Liver (tissue), 9 donors: ENCODE data around the gene DMP1. TPM values are rescaled to one million over a fixed set of nuclear protein-coding genes. Genes with fewer than 3 reads are reported as not detected.

ENCODE experiments used
- DNase-seq: peaks from one replicate; pipeline ENCODE4 v3.0.0-alpha.2; 2017; ENCODE audit warnings: low spot score
- H3K27ac ChIP-seq, 2 donors: one replicate each; pipeline ENCODE4 v1.7.0; 2013; ENCODE audit warnings: inconsistent platforms in 2 of 2, low read length in 2 of 2, control low read depth in 1 of 2, low read depth in 1 of 2, mild to moderate bottlenecking in 1 of 2
- H3K27me3 ChIP-seq, 4 donors: one replicate each; pipeline versions ENCODE4 v1.6.1 to v1.7.0; 2013; ENCODE audit warnings: low read length in 3 of 4, inconsistent platforms in 1 of 4, mild to moderate bottlenecking in 1 of 4, moderate library complexity in 1 of 4; ENCODE audit not compliant: control insufficient read depth in 4 of 4, insufficient read depth in 4 of 4
- H3K36me3 ChIP-seq, 4 donors: one replicate each; pipeline versions ENCODE4 v1.6.1 to v1.7.0; 2013; ENCODE audit warnings: low read length in 3 of 4, mild to moderate bottlenecking in 3 of 4, low read depth in 1 of 4, moderate library complexity in 1 of 4; ENCODE audit not compliant: control insufficient read depth in 4 of 4, insufficient read depth in 3 of 4
- H3K4me1 ChIP-seq, 4 donors: one replicate each; pipeline versions ENCODE4 v1.6.1 to v1.7.0; 2013; ENCODE audit warnings: low read length in 3 of 4, mild to moderate bottlenecking in 3 of 4, moderate library complexity in 1 of 4; ENCODE audit not compliant: control insufficient read depth in 4 of 4, insufficient read depth in 4 of 4
- H3K4me3 ChIP-seq, 3 donors: one replicate each; pipeline versions ENCODE4 v1.6.1 to v1.7.0; 2013; ENCODE audit warnings: low read length in 3 of 3, control low read depth in 1 of 3, low read depth in 1 of 3, mild to moderate bottlenecking in 1 of 3
- H3K9ac ChIP-seq, 2 donors: one replicate each; pipeline ENCODE4 v1.7.0; 2013; ENCODE audit warnings: low read length in 2 of 2, mild to moderate bottlenecking in 2 of 2, moderate library complexity in 2 of 2, control low read depth in 1 of 2, low read depth in 1 of 2
- H3K9me3 ChIP-seq, 4 donors: one replicate each; pipeline versions ENCODE4 v1.6.1 to v1.7.0; 2013; ENCODE audit warnings: low read length in 3 of 4; ENCODE audit not compliant: control insufficient read depth in 4 of 4
- EGR1 ChIP-seq, 2 donors: IDR thresholded peaks; 2 replicates each; pipeline ENCODE4 v1.6.1; 2016 to 2018; ENCODE audit warnings: antibody characterized with exemption in 2 of 2, low read depth in 2 of 2
- HNF4A ChIP-seq, 2 donors: conservative IDR thresholded peaks; 2 replicates each; pipeline ENCODE4 v1.6.1; 2016; ENCODE audit warnings: antibody characterized with exemption in 2 of 2, mild to moderate bottlenecking in 2 of 2
- NR2F2 ChIP-seq: IDR thresholded peaks from 2 replicates; pipeline ENCODE4 v1.6.1; 2016; ENCODE audit warnings: antibody characterized with exemption
- RAD21 ChIP-seq, 2 donors: IDR thresholded peaks; 2 replicates each; pipeline ENCODE4 v1.6.1; 2016; ENCODE audit warnings: antibody characterized with exemption in 2 of 2, mild to moderate bottlenecking in 2 of 2
- RXRA ChIP-seq, 2 donors: IDR thresholded peaks; 2 replicates each; pipeline ENCODE4 v1.6.1; 2017 to 2018; ENCODE audit warnings: antibody characterized with exemption in 2 of 2, mild to moderate bottlenecking in 1 of 2
- YY1 ChIP-seq: IDR thresholded peaks from 2 replicates; pipeline ENCODE4 v1.6.1; 2016; ENCODE audit warnings: antibody characterized with exemption, mild to moderate bottlenecking
- WGBS: extraction: QIAGEN DNeasy Blood & Tissue Kit; methylation state at CpG from one replicate; pipeline ENCODE4 v1.1.7; 2013; 5-methylcytosine and 5-hydroxymethylcytosine counted together
- polyA plus RNA-seq, 2 donors: library from polyadenylated mRNA; stranded (reverse) in 1 of 2; unstranded in 1 of 2; fragments of 200-250 nt in 1 of 2; fragments of >200 nt in 1 of 2; fragmentation: Nextera tagmentation in 1 of 2; extraction: Ambion mirVana in 1 of 2; gene quantifications; one replicate each; pipeline versions ENCODE4 v1.2.1 to v1.2.3, GENCODE V29; 2013 to 2015
- total RNA-seq, 2 donors: library from RNA; depleted of rRNA; stranded (reverse); fragments of >200 nt; gene quantifications; one replicate each; pipeline ENCODE4 v1.2.3, GENCODE V29; 2014
- TF ChIP-seq, protein P1 (sequence below): IDR thresholded peaks from 2 replicates; pipeline ENCODE4 v1.6.1; 2016; ENCODE audit warnings: antibody characterized with exemption, mild to moderate bottlenecking
- TF ChIP-seq, protein P2 (sequence below): IDR thresholded peaks from 2 replicates; pipeline ENCODE4 v1.6.1; 2016; ENCODE audit warnings: antibody characterized with exemption
- TF ChIP-seq, protein P3 (sequence below): IDR thresholded peaks from 2 replicates; pipeline ENCODE4 v1.6.1; 2016; ENCODE audit warnings: antibody characterized with exemption
- TF ChIP-seq, protein P4 (sequence below): fragments of 150-350 bp; IDR thresholded peaks from 2 replicates; pipeline ENCODE4 v1.5.1; 2017; ENCODE audit warnings: improper control_type of control experiment, low read depth, low read length; ENCODE audit not compliant: missing input control
- donor health status: healthy.
- donor health status: healthy.
- donor health status: healthy.
- donor health status: healthy.
- donor health status: healthy.

Gene DMP1
- total and polyA plus RNA-seq, 4 donors: not detected

DNA sequence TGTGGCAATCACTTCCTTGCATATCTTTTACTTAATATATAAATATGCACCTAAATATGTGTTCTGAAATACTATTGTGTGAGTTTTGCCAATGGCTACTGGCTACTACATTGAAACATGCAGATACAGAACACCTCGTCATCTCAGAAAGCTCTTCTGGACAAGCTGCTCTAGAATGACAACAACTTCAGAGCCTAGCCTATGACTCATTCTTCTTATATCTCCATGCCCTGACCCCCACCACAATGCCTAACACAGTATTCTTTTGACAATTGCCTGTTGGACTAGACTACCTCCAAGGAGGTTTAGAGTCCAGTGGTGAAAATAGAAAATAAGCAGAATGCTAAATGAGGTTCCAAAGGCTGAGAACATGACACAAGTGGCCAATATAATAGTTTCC, 17.6 kb upstream of the DMP1 start (continued):
- TF ChIP-seq, protein P1, sequence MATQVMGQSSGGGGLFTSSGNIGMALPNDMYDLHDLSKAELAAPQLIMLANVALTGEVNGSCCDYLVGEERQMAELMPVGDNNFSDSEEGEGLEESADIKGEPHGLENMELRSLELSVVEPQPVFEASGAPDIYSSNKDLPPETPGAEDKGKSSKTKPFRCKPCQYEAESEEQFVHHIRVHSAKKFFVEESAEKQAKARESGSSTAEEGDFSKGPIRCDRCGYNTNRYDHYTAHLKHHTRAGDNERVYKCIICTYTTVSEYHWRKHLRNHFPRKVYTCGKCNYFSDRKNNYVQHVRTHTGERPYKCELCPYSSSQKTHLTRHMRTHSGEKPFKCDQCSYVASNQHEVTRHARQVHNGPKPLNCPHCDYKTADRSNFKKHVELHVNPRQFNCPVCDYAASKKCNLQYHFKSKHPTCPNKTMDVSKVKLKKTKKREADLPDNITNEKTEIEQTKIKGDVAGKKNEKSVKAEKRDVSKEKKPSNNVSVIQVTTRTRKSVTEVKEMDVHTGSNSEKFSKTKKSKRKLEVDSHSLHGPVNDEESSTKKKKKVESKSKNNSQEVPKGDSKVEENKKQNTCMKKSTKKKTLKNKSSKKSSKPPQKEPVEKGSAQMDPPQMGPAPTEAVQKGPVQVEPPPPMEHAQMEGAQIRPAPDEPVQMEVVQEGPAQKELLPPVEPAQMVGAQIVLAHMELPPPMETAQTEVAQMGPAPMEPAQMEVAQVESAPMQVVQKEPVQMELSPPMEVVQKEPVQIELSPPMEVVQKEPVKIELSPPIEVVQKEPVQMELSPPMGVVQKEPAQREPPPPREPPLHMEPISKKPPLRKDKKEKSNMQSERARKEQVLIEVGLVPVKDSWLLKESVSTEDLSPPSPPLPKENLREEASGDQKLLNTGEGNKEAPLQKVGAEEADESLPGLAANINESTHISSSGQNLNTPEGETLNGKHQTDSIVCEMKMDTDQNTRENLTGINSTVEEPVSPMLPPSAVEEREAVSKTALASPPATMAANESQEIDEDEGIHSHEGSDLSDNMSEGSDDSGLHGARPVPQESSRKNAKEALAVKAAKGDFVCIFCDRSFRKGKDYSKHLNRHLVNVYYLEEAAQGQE: no peak

DNA sequence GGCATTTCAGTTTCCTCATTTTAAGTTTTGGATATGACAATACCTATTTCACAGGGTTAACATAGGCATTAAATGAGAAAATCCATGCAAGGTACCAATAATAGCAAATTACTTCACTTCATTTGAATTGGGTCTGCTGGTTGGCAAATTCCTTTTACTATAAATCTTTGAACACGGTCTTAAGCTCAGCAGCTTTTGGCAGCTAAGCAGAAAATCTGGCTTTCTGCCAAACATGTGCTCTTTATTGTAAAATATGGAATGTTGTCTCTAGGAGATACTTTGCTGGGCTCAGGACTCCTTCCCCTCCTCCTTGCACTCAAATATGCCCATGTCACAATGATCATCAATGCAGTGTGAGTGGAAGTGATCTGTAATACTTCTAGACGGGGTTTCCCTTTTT, 16.8 kb upstream of the DMP1 start:
- no peak for TF ChIP-seq RXRA (IDR thresholded peaks at IDR 0.05)
- TF ChIP-seq, protein P2, sequence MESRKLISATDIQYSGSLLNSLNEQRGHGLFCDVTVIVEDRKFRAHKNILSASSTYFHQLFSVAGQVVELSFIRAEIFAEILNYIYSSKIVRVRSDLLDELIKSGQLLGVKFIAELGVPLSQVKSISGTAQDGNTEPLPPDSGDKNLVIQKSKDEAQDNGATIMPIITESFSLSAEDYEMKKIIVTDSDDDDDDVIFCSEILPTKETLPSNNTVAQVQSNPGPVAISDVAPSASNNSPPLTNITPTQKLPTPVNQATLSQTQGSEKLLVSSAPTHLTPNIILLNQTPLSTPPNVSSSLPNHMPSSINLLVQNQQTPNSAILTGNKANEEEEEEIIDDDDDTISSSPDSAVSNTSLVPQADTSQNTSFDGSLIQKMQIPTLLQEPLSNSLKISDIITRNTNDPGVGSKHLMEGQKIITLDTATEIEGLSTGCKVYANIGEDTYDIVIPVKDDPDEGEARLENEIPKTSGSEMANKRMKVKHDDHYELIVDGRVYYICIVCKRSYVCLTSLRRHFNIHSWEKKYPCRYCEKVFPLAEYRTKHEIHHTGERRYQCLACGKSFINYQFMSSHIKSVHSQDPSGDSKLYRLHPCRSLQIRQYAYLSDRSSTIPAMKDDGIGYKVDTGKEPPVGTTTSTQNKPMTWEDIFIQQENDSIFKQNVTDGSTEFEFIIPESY: no peak
- no peak for DNase-seq
- H3K27me3 ChIP-seq: no peaks in the 10 kb centered on the region

DNA sequence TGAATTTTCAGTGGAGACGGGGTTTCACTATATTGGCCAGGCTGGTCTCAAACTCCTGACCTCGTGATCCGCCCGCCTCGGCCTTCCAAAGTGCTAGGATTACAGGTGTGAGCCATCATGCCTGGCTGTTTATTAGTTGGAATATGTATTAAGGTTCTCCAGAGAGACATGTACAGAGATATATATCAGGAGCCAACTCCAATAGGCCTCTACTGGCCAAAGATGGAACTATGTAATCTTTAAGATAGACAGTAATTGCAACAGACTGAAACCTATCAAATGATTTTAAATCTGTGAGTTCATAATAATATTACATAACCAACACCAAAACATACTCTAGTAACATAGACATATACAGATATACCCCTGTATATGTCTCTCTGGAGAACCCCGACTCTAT, 5.8 kb upstream of the DMP1 start:
- H3K27ac ChIP-seq: no peak overlapping the region
- no peaks in the 10 kb centered on the region for H3K36me3 ChIP-seq
- peaks cover 0 to 2% (median 0%) of the 10 kb centered on the region in 4 donors for H3K4me1 ChIP-seq
- no peaks in the 10 kb centered on the region for H3K9me3 ChIP-seq
- WGBS: 97% methylated on average over 6 of the region's 6 CpGs
- DNase-seq: no peak
- H3K27me3 ChIP-seq: no peaks in the 10 kb centered on the region
- H3K9ac ChIP-seq: no peak overlapping the region
- TF ChIP-seq, protein P3, sequence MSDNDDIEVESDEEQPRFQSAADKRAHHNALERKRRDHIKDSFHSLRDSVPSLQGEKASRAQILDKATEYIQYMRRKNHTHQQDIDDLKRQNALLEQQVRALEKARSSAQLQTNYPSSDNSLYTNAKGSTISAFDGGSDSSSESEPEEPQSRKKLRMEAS: no peak
- TF ChIP-seq YY1 (no peak), NR2F2 (no peak), RAD21 (IDR thresholded peaks at IDR 0.05) (no peak), HNF4A (conservative IDR thresholded peaks at IDR 0.05) (no peak), EGR1 (IDR thresholded peaks at IDR 0.05; ENCODE audit: low read depth in 2 of 2) (no peak), RXRA (IDR thresholded peaks at IDR 0.05) (no peak)
- TF ChIP-seq, protein P4, sequence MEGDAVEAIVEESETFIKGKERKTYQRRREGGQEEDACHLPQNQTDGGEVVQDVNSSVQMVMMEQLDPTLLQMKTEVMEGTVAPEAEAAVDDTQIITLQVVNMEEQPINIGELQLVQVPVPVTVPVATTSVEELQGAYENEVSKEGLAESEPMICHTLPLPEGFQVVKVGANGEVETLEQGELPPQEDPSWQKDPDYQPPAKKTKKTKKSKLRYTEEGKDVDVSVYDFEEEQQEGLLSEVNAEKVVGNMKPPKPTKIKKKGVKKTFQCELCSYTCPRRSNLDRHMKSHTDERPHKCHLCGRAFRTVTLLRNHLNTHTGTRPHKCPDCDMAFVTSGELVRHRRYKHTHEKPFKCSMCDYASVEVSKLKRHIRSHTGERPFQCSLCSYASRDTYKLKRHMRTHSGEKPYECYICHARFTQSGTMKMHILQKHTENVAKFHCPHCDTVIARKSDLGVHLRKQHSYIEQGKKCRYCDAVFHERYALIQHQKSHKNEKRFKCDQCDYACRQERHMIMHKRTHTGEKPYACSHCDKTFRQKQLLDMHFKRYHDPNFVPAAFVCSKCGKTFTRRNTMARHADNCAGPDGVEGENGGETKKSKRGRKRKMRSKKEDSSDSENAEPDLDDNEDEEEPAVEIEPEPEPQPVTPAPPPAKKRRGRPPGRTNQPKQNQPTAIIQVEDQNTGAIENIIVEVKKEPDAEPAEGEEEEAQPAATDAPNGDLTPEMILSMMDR: no peak
- H3K4me3 ChIP-seq: no peak overlapping the region

More for the DNA sequence above, 16.8 kb upstream of the DMP1 start:
- 63% methylated on average over 2 of the region's 2 CpGs for WGBS
- no peak overlapping the region for H3K4me3 ChIP-seq
- no peaks in the 10 kb centered on the region for H3K9me3 ChIP-seq
- H3K4me1 ChIP-seq: no peaks in the 10 kb centered on the region
- H3K9ac ChIP-seq: no peak overlapping the region
- H3K36me3 ChIP-seq: no peaks in the 10 kb centered on the region
- no peak overlapping the region for H3K27ac ChIP-seq
